NCI-H2029 (cell line): ENCODE results near the gene XBP1.
"Not testable (repeated sequence)": the region's sequence is repeated elsewhere in the genome, so short reads cannot be mapped to it uniquely, and the experiment has no call there.

Experiments
- DNase-seq: peaks from one replicate; lab custom pipeline; 2025; lab: John Stamatoyannopoulos, UW

Gene XBP1

GRCh38 chr22:28791841-28792490 lies 8.4 kb downstream of the XBP1 start:
- DNase-seq, result no peak

GRCh38 chr22:28791124-28791523 lies 9.2 kb downstream of the XBP1 start:
- DNase-seq, result no peak

GRCh38 chr22:28788601-28789000 lies 11.8 kb downstream of the XBP1 start:
- DNase-seq, result no peak

GRCh38 chr22:28783786-28784671 lies 16.3 kb downstream of the XBP1 start:
- DNase-seq, result peak; percentile 79

GRCh38 chr22:28780296-28780695 lies 20.1 kb downstream of the XBP1 start:
- DNase-seq, result no peak

- no peak for DNase-seq
These were observed 20.5 kb downstream of the XBP1 start for GRCh38 chr22:28779833-28780232.

GRCh38 chr22:28774378-28774777 lies 26.0 kb downstream of the XBP1 start:
- no peak for DNase-seq

- no peak for DNase-seq
These were observed 26.9 kb downstream of the XBP1 start for GRCh38 chr22:28773461-28773867.

- DNase-seq, result peak; percentile 90
These were observed 27.5 kb downstream of the XBP1 start, which contains the start of gene CCDC117 for GRCh38 chr22:28772633-28773460. Gene CCDC117 (plus strand): TSS chr22:28772695. CDS start chr22:28772850, 155 bp downstream.

GRCh38 chr22:28771195-28771791 lies 29.1 kb downstream of the XBP1 start:
- peak; percentile 69 for DNase-seq

- no peak for DNase-seq
These were observed 30.8 kb downstream of the XBP1 start for GRCh38 chr22:28769394-28770085.

- DNase-seq, result no peak
These were observed 31.5 kb downstream of the XBP1 start for GRCh38 chr22:28768701-28769393.

GRCh38 chr22:28766628-28767027 lies 33.7 kb downstream of the XBP1 start:
- DNase-seq, result no peak

GRCh38 chr22:28762000-28762399 lies 38.4 kb downstream of the XBP1 start:
- DNase-seq, result not testable (repeated sequence)

- no peak for DNase-seq
These were observed 39.0 kb downstream of the XBP1 start for GRCh38 chr22:28761449-28761755.

- peak; percentile 51 for DNase-seq
These were observed 40.4 kb downstream of the XBP1 start for GRCh38 chr22:28759861-28760560.

- not testable (repeated sequence) for DNase-seq
These were observed 45.9 kb downstream of the XBP1 start for GRCh38 chr22:28754512-28754911.

- peak; percentile 91 for DNase-seq
These were observed 49.9 kb downstream of the XBP1 start for GRCh38 chr22:28750471-28750881.
